Measurements from ENCODE around the gene C4BPA.

DNA sequence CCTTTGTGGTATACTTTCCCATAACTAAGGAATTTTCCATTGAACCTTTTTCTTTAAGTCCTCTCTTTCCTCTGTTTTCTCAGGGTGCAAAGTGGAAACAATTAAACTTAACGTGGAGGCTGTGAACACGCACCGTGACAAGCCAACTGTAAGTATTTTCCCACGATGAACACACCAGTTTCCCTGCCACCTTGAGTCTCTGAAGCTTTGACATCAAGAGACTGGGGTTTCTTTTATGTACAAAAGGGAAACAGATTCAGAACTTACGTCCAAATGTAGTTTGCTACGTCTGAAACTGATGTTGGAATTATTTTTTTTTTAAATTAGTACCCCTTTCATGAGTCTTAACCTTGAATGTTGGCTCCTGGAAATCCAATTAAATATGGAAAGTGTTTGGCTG, 32.6 kb upstream of the C4BPA start:
- TF ChIP-seq YY1 (IDR thresholded peaks at IDR 0.05; ENCODE audit: insufficient read depth, insufficient read length) (no peak), ZNF274 (IDR thresholded peaks at IDR 0.05; ENCODE audit: low read depth, low read length) (no peak)
